NCI-H1417 treated with DMSO at 0.1 percent for 48 hours (cell line): ENCODE data around the gene CNTF.

Source experiments
- DNase-seq: peaks from one replicate; lab custom pipeline; 2025; lab: John Stamatoyannopoulos, UW

The CNTF gene

GRCh38 chr11:58606930-58607714 lies 15.3 kb upstream of the CNTF start:
- no peak for DNase-seq

GRCh38 chr11:58608331-58608730 lies 14.1 kb upstream of the CNTF start:
- no peak for DNase-seq

GRCh38 chr11:58609723-58610122 lies 12.7 kb upstream of the CNTF start:
- no peak for DNase-seq

GRCh38 chr11:58613228-58613627 lies 9.2 kb upstream of the CNTF start:
- DNase-seq = no peak

- no peak for DNase-seq
Observed at GRCh38 chr11:58615559-58615958, 6.9 kb upstream of the CNTF start.

GRCh38 chr11:58616594-58616993 lies 5.9 kb upstream of the CNTF start:
- no peak for DNase-seq

- DNase-seq = no peak
Observed at GRCh38 chr11:58617976-58618557, 4.4 kb upstream of the CNTF start.

- DNase-seq = no peak
Observed at GRCh38 chr11:58621586-58622262, 741 bp upstream of the CNTF start.

- DNase-seq = no peak
Observed at GRCh38 chr11:58625086-58625485, 2.6 kb downstream of the CNTF start.

GRCh38 chr11:58625826-58626460 lies 3.5 kb downstream of the CNTF start:
- no peak for DNase-seq

GRCh38 chr11:58626934-58627483 lies 4.5 kb downstream of the CNTF start:
- DNase-seq = no peak

- DNase-seq = no peak
Observed at GRCh38 chr11:58628446-58628845, 6.0 kb downstream of the CNTF start.

- no peak for DNase-seq
Observed at GRCh38 chr11:58629857-58630256, 7.4 kb downstream of the CNTF start.

- no peak for DNase-seq
Observed at GRCh38 chr11:58631378-58631777, 8.9 kb downstream of the CNTF start.

- DNase-seq = no peak
Observed at GRCh38 chr11:58632510-58632909, 10.0 kb downstream of the CNTF start.

GRCh38 chr11:58636587-58636986 lies 14.1 kb downstream of the CNTF start:
- DNase-seq = no peak

- no peak for DNase-seq
Observed at GRCh38 chr11:58637371-58637770, 14.9 kb downstream of the CNTF start.

GRCh38 chr11:58639103-58639502 lies 16.6 kb downstream of the CNTF start:
- DNase-seq = no peak

- no peak for DNase-seq
Observed at GRCh38 chr11:58639669-58640068, 17.2 kb downstream of the CNTF start.

GRCh38 chr11:58640386-58641023 lies 18.0 kb downstream of the CNTF start:
- no peak for DNase-seq

GRCh38 chr11:58641341-58641740 lies 18.9 kb downstream of the CNTF start:
- DNase-seq = no peak
